Left cardiac atrium (tissue), 4 donors: Measurements from ENCODE around the gene COL19A1. TPM values are rescaled to one million over a fixed set of nuclear protein-coding genes. Genes with fewer than 3 reads are reported as not detected.
"Not testable (repeated sequence)": the region's sequence is repeated elsewhere in the genome, so short reads cannot be mapped to it uniquely, and the experiment has no call there.

Experiments used
- ATAC-seq, 2 donors: fragments of 200-7000 bp; cut with Tn5 transposase; one replicate each; pipeline ENCODE4 v1.9.1; 2020; ENCODE audit warnings: mild to moderate bottlenecking in 2 of 2, moderate library complexity in 2 of 2
- DNase-seq: peaks from one replicate; pipeline ENCODE4 v3.0.0-alpha.2; 2020
- intact Hi-C, 2 donors: fragments of 100-400 bp; cut with DNase I; formaldehyde crosslinking; loops; one replicate each; pipeline versions ENCODE4 v1.14.1 to v1.15.1; 2022 to 2023
- total RNA-seq, 2 donors: library from RNA; stranded (reverse); fragmentation: NEBNext Ultra II Directional; extraction: Animal tissue kit (Norgen Biotek cat#: 25700); gene quantifications; one replicate each; pipeline ENCODE4 v1.2.1, GENCODE V29; 2021
- donor health status: DM: no; HTN: yes; CAD: no.
- donor health status: DM: no; HTN: yes; CAD: no; lungs with severe emphysema.
- donor health status: DM: yes; HTN: yes; CAD: no.
- donor health status: Dilated cardiomyopathy.

Gene COL19A1
- total RNA-seq, 2 donors from 2014 or later: 1.9 to 2.5 TPM

DNA sequence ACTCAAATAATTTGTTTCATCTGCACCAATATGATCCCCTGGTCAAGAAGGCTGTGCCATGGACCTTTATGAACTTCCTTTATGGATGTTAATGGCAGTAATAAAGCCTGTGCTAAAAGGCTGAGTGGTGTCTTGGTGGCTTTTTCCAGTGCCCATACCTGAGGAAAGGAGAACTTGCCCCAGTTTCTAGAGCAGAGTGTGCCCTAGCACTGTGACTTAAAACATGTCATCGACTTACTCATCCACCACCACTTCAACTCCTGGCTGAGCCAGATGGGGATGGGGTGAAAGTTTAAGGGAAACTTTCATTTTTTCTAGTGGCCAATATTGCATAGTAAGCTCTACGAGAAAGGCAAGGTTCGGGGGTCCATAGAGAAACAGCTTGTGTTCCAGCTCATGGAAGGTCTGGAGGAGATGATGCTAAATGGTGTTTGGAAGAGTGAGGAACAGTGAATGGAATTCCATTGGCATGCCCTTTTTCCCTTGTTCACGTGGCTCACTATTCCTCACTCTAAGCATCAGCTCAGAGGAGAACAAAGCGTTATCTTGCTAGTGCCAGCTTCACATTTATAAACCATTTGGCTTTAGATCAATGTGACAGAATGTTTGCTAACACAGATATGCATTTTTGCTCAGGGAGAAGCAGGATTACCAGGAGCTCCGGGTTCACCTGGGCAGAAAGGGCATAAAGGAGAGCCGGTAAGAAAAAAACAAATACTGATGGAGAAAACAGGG, 71.2 kb downstream of the COL19A1 start:
- DNase-seq (no peak), ATAC-seq (peak in 1 of 2 donors; percentile 50)
- intact Hi-C loops: no loop called here

GRCh38 chr6:69942485-69942884, 76.1 kb downstream of the COL19A1 start:
- DNase-seq (no peak), ATAC-seq (no peak)
- intact Hi-C loops: no loop called here

- no peak for ATAC-seq
- intact Hi-C loops: no loop called here
Measured at GRCh38 chr6:69945192-69945591, 78.8 kb downstream of the COL19A1 start.

DNA sequence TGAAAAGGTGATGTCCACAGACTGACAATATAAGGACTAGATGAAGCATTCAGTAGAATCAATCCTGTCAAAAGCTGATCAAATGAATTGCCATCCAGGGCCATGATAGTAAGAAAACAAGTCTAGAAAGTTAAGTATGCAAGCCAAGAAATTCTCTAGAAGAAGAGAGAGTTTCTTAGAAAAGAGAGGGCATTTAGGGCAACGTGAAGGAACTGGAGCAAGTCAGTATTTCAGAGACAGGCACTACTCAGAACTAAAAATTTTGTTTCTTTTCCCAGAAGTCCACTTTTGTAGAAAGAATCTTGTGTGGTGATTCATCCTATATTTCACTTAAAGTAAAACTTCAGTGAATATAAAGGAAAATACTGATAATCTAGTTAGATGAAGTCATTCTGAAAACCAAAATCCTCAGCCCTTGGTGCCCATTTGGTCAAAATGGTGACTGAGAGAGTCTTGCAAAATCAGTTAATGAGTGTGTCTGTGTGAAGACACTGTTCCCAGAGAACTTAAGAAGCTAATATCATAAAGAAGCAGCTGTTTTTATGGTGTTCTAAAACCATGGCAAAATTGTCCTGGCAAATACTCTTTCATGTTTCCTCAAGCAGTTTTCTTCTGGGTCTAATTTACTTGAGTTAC, 82.2 kb downstream of the COL19A1 start:
- no peak for ATAC-seq
- DNase-seq: no peak
- intact Hi-C loops: no loop called here

More at GRCh38 chr6:69945192-69945591, 78.8 kb downstream of the COL19A1 start:
- no peak for DNase-seq

- ATAC-seq (no peak), DNase-seq (no peak)
- intact Hi-C loops: no loop called here
Measured at GRCh38 chr6:69953491-69953890, 87.1 kb downstream of the COL19A1 start.

- DNase-seq (no peak), ATAC-seq (no peak)
- intact Hi-C loops: no loop called here
Measured at GRCh38 chr6:69954733-69955132, 88.4 kb downstream of the COL19A1 start.

GRCh38 chr6:69957985-69958559, 91.7 kb downstream of the COL19A1 start:
- DNase-seq (no peak), ATAC-seq (no peak)
- intact Hi-C loops: no loop called here

DNA sequence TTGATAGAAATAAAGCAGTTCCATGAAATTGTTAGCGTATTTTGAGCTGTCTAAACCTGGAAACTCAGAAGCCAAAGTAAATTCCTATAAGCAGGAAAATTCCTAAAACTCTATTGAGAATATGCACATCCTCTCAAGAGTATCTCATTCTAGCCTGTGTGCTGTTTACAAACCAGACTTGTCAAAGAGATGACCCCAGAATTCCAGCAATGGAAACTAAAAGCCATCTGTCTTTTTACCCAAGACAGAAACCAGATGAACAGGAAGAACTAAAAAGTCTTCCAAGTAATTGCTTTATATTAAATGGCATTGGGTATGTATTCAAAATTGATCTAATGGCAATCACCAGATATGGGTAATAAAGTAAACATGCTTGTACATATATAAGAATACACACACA, 92.6 kb downstream of the COL19A1 start:
- DNase-seq: no peak
- intact Hi-C loops: no loop called here
- no peak for ATAC-seq

DNA sequence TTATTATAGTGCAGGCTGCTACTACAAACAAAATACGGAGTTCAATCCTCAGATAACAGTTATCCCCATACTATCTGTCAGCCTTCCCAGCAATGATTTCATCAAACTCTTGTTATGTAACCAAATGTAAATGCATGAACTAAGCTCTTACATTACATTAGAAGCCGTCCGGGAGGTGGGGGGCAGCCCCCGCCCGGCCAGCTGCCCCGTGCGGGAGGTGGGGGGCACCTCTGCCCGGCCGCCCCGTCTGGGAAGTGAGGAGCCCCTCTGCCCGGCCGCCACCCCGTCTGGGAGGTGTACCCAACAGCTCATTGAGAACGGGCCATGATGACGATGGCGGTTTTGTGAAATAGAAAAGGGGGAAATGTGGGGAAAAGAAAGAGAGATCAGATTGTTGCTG, 99.6 kb downstream of the COL19A1 start:
- intact Hi-C loops, ATAC-seq, DNase-seq: not testable (repeated sequence)

- ATAC-seq (no peak), DNase-seq (no peak)
- intact Hi-C loops: no loop called here
Measured at GRCh38 chr6:69973138-69973537, 106.8 kb downstream of the COL19A1 start.

DNA sequence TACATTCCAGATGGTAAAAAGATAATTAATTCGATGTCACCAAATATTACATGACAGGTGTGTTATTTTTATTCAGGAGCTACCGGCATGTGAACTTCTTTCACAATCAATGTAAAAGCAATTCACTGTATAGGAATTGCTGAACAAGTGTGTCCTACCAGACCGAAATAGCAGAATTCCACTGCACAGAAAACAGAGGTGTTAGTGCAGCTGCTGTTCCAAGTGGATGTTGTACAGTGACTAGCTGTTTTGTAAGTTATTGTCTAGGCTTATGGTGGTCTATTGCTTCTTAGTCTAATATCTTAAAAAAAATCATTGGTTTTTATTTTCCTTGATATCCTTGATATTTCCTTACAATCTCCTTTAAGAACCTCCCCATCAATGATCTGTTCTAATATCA, 107.4 kb downstream of the COL19A1 start:
- peak in 1 of 2 donors; percentile 48 for ATAC-seq
- intact Hi-C loops: no loop called here
- no peak for DNase-seq

DNA sequence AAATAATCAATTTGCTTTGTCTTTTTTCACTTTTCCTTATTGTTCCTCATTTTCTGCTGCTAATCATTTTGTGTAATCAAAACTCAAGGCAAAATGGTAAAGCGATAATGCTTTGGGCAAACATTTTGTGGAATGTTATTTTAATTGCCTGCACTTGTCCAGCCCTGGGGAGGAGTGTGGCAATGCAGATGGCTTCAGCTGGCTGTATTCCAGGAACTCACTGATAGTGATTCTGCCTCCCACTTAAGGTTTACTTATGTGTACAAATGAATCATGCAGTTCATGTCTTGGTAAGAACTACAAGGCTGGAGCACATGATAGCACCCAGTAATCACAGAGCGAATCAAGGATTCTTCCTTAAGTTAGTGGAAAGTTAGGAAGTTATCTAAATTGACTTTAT, 107.8 kb downstream of the COL19A1 start:
- peak; percentile 32 for DNase-seq
- intact Hi-C loops: no loop called here
- ATAC-seq: peak; percentile 87 to 97

DNA sequence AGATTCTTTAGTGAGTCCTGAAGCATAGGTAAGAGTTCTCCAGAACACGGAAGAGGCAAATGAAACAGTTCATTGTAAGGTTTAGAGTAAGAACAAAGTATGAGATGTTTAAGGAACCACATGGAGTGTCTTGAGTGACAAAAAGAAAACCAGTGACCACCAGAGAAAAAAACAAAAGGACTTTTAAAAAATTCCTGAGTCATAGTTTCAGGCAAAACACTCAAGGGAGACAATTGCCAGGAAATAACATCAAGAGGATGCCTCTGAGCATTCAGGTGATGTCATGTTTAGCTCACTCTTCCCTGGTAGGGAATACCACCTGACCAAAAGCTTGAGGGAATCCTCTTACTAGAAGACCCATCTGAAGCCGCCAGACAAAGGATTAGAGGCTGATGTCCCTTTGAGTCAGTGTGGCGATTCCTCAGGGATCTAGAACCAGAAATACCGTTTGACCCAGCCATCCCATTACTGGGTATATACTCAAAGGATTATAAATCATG, 110.3 kb downstream of the COL19A1 start:
- intact Hi-C loops: no loop called here
- DNase-seq (no peak), ATAC-seq (no peak)

- ATAC-seq: no peak
- no peak for DNase-seq
- intact Hi-C loops: loop anchor here in 1 of 2 donors (10.0 kb wide), 1 partner anchor 116 kb away; the partner anchor contains the start of gene COL19A1
Measured at GRCh38 chr6:69980624-69981023, 114.3 kb downstream of the COL19A1 start.

DNA sequence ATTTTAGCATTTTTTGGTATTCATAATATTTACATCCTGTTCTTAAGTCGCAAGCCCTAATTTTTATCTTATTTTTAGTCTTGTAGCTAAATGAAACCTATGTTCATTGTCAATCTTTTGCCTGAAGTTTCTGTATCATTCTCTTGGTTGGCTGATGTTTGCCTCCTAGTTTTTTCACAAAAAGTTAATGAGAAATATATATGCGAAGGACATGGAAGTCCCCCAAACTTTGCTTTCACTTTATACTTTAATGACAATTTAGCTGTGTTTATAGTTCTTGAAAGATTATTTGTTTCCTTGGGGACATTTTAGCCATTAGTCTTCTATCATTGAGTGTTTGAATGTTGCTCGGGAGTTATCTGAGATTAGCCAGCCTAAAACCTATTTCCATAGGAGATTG, 118.2 kb downstream of the COL19A1 start:
- ATAC-seq: no peak
- intact Hi-C loops: loop anchor here in 1 of 2 donors (10.0 kb wide), 1 partner anchor 120 kb away; the partner anchor contains the start of gene COL19A1
- DNase-seq: no peak

- DNase-seq (no peak), ATAC-seq (no peak)
- intact Hi-C loops: loop anchor here in 1 of 2 donors (10.0 kb wide), 1 partner anchor 120 kb away; the partner anchor contains the start of gene COL19A1
Measured at GRCh38 chr6:69985180-69985579, 118.8 kb downstream of the COL19A1 start.

DNA sequence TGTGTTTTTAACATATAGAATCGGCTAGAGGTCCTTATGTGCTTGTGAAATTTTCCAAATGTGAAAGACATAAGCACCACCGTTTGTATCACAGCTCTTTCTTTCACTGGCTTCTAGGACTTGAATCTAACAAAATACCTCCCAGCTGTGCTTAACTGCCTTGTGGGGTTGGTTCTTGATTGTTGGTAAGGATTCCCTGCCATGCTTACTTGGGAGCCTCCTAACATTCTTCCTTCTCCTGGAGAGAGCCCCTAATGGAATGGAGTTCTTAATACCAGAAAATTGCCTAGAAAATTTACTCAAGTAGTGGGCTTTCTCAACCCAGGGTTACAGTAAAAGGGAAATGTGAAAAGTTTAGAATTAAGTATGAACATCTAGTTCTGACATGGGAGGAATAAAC, 121.2 kb downstream of the COL19A1 start:
- DNase-seq (no peak), ATAC-seq (no peak)
- intact Hi-C loops: loop anchor here in 1 of 2 donors (10.0 kb wide), 1 partner anchor 123 kb away; the partner anchor contains the start of gene COL19A1

- intact Hi-C loops: loop anchor here in 1 of 2 donors (10.0 kb wide), 1 partner anchor 124 kb away; the partner anchor contains the start of gene COL19A1
- ATAC-seq (no peak), DNase-seq (no peak)
Measured at GRCh38 chr6:69988458-69989126, 122.2 kb downstream of the COL19A1 start.

DNA sequence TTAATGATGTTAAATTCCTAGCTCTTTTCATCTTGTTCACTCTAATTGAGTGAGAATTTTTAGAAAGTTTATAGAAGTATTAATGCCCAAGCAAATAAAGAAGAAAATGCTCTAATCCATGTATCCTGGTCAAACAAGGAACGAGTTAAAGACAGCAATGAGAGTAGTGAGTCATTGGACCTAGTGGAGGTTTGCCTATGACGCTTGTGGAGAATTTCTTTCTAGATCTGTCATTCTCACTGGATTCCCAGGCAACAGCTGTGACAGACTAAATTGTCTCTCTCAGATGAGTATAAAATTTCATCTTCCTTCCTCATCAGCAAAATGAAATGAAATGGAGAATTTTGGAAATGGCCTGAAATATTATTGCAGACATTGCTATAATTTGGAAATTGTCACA, 127.9 kb downstream of the COL19A1 start:
- ATAC-seq (no peak), DNase-seq (no peak)
- intact Hi-C loops: no loop called here
